Activated T-helper 1 cell treated with anti-CD3 and anti-CD28 coated beads, Interleukin-2, amount 50 U/mL, for 16 hours (primary cell): Measurements from ENCODE around the gene DCTN2.
"Not testable (repeated sequence)": the region's sequence is repeated elsewhere in the genome, so short reads cannot be mapped to it uniquely, and the experiment has no call there.

Experiments
- DNase-seq, 2 donors: peaks; one replicate each; pipeline ENCODE4 v3.0.0-alpha.2; 2020; ENCODE audit warnings: low read depth in 1 of 2, low spot score in 1 of 2

The DCTN2 gene

DNA sequence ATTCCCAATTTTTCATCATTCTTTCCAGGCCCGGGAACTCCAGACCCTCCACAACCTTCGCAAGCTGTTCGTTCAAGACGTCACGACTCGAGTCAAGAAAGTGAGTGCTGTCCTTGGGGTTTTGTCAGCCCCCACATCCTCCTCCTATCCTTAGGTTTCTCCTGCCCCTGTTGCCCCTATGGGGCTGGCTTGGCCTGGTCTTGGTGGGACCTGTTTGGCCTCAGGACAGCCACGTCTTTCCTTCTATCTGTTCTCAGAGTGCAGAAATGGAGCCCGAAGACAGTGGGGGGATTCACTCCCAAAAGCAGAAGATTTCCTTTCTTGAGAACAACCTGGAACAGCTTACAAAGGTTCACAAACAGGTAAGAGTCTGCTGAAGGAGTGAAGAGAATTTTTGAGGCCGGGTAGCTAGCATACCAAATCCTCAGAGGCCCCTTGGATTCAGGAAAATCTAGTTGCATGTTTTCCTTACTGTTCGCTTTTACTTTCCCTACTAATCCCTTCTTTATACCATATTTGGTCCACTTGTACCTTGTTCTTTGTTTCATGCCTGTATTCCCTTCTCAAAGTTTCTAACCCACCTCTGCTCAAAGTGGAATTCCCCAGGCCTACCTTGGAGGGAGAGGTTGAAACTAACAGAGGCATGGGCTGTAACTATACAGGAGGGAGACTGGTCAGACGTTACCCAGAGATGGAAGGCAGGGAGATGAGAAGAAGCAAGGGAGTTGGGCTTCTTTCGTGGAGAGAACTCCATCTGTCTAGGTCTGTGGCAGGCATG is 31.2 kb upstream of the DCTN2 start:
- DNase-seq: no peak

DNA sequence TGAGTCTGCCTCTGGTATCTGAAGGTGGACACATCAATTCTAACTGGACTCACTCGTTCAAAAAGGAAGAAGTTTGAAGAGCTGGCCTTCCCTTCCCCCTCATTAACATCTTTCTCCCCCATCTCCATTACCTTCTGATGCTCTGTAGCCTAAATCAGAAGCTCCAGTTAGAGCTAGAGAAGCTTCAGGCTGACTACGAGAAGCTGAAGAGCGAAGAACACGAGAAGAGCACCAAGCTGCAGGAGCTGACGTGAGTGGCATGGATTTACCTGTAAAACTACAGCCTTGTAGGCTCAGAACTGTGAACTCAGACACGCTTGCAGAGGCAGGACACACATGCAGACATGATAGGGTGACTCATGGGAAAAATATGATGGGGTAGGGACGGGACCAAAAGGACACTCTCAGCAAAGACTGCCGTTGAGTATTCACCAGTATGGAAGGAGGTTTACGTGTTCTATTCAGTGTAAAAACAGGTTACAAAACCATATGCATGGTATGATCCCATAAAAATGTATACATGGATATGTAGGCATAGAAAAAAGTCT is 29.7 kb upstream of the DCTN2 start:
- DNase-seq: no peak

DNA sequence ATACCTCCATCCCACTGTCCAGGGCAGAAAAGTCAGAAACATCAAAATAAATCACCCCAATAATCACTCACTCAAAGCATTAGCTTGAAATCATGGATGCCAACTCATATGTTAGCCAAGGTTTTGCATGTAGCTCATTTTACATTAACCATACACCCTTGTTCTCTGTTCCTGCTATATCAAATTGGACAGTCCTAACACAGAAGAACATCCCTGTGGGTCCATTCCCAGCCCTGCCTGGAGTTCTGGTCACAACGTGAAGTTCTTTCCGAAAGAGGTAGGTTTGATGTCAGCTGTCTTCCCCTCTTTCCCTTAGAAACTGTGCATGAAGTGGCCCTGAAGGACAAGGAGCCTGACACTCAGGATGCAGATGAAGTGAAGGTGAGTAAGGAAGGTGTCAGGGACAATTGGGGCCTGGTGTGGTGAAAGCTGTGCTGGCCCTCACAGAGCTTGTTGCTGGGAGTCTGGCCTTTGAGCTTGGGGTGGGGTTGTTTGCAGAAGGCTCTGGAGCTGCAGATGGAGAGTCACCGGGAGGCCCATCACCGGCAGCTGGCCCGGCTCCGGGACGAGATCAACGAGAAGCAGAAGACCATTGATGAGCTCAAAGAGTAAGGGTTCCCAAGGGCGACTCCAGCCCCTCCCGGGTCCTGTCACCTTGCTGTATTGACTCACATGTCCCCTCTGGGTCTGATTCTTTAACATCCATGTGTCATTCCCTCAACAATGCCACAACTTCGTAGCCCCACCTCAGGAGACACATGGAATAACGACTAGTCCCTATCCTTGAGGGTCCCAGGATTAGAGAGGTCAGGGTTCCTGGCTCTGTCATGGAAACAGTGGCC is 29.0 kb upstream of the DCTN2 start:
- no peak for DNase-seq

DNA sequence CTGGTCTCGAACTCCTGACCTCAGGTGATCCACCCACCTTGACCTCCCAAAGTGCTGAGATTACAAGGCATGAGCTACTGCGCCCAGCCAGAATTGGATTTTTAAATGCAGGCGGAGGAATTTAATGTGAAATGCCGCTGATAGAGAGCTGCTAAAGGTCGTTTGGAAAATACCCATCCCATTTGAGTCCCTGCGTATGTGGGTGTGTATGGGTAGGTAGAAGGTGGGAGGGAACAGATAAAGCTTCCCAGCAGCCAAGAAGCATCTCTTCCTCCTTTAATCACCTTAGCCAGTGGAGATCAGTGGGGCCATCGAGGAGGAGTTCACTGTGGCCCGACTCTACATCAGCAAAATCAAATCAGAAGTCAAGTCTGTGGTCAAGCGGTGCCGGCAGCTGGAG is 27.8 kb upstream of the DCTN2 start:
- no peak for DNase-seq

DNA sequence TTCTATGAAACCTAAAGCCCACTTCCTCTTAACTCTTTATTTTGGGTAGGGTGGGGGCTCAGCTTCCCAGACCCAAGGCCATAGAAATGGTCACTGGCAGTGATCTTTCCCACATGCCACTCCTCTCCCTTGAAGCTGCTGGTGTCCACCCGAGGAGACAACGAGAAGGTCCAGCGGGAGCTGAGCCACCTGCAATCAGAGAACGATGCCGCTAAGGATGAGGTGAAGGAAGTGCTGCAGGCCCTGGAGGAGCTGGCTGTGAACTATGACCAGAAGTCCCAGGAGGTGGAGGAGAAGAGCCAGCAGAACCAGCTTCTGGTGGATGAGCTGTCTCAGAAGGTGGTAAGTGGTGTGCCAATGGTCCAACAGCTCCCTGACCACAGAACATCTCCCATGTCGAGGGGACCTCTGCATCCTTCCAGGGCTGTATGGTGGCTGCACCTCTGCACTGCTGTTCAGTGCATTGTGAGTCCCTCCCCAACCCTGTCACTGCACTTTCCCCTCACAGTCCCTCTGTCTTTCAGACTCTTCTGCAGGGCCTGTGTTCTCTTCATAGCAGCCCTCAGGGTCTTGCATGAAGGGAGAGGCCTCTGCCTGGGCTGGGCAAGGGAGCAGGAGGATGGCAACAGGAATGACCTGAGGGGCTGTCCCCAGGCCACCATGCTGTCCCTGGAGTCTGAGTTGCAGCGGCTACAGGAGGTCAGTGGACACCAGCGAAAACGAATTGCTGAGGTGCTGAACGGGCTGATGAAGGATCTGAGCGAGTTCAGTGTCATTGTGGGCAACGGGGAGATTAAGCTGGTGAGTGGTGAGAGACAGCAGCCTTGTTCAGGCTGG is 25.2 kb upstream of the DCTN2 start:
- no peak for DNase-seq

DNA sequence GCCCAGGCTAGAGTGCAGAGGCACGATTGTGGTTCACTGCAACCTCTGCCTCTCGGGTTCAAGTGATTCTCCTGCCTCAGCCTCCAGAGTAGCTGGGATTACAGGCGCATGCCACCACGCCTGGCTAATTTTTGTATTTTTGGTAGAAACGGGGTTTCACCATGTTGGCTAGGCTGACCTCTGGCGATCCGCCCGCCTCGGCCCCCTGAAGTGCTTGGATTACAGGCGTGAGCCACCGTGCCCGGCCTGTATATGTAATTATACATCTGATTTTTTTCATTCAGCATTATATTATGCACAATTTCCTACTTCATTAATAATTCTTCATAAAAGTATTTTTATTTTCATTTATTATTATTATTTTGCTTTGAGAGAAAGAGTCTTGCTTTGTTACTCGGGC is 23.4 kb upstream of the DCTN2 start:
- not testable (repeated sequence) for DNase-seq

DNA sequence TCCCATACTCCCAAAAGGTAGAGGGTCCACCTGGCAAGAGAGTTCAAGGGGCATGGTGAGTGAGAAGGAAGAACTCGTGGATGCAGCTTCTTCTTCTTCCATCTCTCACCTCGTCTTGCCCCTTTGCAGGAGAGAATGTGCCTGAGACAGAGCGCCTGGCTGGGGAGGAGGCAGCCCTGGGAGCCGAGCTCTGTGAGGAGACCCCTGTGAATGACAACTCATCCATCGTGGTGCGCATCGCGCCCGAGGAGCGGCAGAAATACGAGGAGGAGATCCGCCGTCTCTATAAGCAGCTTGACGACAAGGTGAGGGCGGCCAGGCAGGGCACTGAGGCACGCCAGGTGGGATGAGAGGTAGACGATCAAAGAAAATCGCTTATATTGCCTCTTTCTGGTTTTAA is 22.9 kb upstream of the DCTN2 start:
- no peak for DNase-seq

DNA sequence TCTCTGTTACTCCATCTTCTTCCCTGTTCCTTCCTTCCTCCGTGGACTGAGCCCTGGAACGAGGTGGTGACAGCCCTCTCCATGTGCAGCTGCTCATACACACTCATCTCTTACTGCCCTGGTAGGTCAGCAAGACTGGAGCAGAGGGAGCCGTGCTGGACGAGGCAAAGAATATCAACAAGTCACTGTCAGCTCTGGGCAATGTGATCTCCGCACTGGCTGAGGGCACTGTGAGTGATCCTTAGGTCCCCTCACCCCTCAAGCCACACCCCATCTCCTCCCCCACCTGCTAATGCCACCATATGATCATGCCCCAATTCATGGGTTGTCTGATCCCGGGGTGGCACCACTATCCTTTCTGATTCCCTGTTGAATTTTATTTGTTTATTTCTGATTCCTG is 21.8 kb upstream of the DCTN2 start:
- DNase-seq: no peak

DNA sequence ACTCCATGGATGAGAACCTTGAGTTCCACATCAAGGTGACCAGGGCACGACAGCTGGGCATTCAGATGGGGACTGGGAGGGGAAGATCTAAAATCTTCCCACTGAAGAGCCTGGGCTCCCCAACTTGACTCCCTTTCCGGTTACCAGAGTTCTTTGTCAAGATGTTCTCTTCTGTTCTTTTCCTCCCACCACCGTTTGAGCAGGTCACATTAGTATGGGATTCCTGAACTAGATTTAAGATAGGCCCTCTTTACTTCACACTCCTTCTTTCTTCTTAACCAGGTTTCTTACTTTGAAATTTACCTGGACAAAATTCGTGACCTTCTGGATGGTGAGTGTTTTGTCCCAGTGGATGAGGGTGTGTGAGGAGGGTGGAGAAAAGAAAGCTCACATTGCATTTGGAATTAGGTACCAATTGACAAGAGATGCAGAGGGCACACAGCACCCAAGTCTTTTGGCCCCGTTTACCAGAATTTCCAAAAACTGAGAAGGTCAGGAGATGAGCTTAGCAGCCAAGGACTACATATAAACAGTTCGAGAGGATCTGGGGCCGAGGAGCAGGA is 17.3 kb upstream of the DCTN2 start:
- no peak for DNase-seq

DNA sequence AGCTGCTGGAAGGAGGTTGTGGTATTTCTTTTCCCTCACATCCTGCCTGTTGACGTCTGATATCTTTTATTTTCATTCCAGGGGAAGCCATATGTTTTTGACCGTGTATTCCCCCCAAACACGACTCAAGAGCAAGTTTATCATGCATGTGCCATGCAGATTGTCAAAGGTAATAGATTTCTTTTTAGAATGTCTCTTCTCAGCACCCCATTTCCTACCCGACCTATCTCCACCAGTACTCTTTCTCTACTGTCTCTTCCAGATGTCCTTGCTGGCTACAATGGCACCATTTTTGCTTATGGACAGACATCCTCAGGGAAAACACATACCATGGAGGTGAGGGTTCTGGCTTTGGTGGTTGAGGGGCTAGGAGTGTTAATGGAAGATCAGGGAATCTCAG is 16.4 kb upstream of the DCTN2 start:
- DNase-seq: no peak

DNA sequence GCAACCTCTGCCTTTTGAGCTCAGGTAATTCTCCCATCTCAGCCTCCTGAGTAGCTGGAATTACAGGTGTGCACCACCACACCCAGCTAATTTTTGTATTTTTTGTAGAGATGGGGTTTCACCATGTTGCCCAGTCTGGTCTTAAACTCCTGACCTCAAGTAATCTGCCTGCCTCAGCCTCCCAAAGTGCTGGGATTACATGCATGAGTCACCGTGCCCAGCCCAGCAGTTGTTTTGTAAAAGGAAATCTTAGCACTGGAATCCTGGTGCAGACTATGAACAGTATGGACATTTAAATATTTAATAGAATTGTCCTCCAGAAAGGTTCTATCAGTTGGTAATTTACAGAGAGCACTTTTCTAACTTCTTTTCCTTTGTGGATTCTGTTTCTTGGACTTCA is 14.1 kb upstream of the DCTN2 start:
- DNase-seq: not testable (repeated sequence)

DNA sequence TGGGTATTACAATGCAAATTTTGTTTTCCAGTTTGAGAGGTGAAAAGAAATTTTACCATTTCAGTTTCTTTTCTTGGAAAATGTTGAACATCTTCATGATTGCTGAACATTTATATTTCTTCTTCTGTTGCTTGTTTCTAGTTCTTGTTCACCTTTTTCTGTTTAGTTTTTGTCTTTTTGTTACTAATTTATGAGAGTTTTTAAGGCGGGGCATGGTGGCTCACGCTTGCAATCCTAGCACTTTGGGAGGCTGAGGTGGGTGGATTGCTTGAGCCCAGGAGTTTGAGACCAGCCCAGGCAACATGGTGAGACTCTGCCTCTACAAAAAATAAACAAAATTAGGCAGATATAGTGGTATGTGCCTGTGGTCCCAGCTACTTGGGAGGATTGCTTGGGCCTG is 13.5 kb upstream of the DCTN2 start:
- no peak for DNase-seq

DNA sequence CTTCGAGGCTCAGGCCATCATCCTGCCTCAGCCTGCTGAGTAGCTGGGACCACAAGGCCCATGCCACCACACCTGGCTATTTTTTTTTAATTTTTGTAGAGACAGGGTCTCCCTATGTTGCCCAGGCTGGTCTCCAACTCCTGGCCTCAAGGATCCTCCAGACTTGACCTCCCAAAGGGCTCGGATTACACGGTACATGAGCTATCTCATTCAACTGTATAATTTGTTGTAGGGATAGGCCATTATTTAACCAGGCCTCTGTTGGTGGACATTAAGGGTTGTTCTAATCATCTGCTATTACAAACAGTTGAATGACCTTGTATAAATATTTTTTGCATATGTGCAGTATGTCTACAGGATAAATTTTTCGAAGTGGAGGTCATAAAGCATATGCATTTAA is 11.9 kb upstream of the DCTN2 start:
- no peak for DNase-seq

DNA sequence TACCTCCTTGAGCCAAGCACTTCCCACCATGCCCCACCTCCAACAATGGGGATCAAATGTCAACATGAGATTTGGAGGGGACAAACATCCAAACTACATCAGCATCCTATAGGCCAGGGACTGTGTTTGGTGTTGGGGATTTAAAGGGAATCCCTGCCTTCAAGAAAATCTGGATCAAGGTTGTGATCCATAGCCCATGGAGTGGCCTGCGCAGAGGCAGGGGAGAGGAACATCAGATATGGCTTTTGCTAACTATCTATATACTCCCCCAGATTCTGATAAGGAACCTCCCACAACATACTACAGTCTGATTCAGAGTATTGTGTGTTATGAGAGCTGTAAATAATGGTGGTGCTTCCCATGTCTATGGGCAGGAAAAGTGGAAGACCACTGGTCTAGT is 7.9 kb upstream of the DCTN2 start:
- no peak for DNase-seq

DNA sequence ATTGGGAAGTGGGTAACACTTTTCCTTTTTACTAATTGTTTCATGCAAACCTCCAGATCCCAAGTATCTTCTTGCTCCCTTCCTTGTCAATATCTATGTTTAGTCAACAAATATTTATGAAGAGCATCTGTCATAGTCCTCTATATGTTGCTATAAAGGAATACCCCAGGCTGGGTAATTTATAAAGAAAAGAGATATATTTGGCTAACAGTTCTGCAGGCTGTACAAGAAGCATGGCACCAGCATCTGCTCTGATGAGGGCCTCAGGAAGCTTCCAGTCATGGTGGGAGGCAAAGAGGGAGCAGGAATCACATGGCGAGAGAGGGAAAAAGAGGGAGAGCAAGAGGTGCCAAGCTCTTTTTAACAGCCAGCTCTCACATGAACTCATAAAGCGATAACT is 7.5 kb upstream of the DCTN2 start:
- no peak for DNase-seq

DNA sequence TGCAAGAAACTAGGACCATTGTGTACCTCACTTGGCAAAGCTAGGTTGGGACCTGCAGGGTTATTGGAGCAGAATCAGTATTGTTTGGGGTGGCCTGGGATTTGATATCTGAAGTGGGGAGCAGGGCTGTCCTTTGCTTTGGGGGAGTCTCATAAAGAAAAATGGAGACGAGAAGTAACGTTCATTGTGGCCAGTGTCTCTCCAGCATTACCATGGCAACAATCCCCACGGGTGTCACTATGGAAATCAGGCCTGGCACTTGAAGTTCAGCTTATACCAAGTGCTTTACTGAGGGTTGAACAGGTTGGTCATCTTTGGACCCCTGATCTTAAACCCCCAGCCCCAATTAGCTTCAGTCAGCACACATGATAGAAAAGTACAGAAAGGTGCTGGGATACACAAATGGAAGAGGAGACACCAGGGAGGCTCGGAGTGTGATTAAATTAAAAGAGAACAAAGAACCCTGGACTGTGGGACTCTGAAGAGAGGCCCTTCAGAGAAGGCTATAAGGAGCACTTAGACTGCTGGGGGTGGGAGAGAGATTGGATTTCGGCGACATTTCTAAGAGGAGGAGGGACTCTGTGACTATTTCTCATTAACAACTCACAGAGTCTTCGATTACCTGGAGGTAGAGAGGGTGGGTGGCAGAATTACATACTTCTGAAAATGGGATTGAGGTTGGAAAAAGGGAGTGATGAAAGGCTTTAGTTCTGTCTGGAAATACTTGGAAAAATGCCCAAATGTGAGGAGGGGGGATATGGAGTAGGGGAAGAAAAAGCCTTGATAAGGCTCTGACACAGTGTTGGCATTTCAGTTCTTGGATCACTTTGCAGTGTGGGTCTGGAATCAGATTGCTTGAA is 6.6 kb upstream of the DCTN2 start:
- DNase-seq: no peak

DNA sequence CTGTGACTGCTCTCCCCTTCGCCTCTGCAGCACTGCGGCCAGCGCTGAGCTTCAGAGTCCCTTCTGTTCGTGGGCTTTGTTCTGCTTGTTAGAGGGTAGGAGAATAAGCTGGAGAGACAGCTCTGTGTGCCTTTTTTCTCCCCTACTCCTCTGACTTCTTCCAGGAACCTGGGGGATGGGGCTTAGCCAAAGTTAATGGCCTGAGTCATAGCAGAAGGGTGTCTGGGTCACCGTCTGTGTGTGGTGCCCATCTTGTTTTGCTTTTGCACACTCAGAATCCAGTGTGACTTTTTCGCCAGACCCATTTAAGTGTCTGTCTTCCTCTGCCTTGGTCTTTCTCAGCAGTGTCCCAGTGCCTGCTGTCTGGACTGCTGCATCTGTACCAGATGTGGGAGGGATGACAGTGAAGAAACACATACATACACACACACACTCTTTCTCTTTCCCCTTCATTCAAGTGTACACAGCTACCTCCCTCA is 5.9 kb upstream of the DCTN2 start:
- no peak for DNase-seq

DNA sequence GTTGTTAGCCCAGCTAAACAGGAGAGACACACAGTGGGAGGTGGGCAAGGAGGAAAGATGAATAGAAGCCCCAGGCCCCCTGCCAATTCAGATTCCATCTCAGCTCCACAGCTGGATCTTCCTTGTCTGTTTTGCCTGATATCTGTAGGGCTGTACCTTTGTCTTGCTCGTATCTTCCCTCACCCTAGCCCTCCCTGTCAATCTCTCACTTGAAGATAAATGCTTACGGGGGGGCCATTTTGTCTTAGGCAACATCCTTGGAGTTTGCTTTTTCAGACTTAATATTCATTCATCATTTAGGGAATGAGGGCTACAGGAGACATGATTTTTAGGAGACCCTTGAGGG is 5.3 kb upstream of the DCTN2 start:
- no peak for DNase-seq

DNA sequence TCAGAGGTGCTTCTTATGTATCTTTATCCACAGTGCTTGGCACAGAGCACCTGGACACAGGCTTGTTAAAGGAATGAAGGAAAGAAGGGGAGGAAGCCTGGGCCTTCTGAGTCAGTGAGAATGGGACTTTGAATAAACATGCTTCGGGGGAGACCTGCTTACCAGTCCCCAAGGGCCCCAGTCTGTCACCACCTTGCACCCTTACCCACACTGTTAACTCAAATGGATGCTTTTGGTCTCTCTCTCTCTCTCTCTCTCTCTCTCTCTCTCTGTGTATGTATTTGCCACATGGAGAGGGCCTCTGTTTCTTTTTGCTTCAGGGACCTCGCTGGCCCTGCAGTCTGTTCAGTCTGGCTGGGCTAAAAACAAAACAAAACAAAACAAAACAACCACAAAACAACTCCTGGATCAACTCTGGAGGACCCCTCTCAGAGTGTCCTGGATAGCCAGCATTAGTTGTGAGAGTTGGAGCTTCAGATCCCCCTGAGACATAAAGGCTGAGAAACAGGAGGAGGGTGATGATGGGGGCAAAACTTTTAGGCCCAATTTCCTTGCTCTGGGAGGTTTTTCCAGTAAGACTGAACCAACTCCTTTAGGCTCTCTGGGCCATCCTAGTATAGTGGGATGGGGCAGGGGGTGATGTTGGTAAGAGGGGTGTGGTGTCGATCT is 4.8 kb upstream of the DCTN2 start:
- no peak for DNase-seq
